ENCODE measurements around the gene LHX2.

- TF ChIP-seq POLR2AphosphoS5 (IDR thresholded peaks at IDR 0.05) = peak; percentile 6
- TF ChIP-seq CTCF (IDR thresholded peaks at IDR 0.05) = no peak
Measured at GRCh38 chr9:124045076-124045829, 33.7 kb downstream of the LHX2 start.

Measured in prostate gland (tissue), 2 donors.